Fibroblast of lung (primary cell): ENCODE results near the gene SERF2.

Source experiments
- EZH2 ChIP-seq: IDR thresholded peaks from 2 replicates; pipeline ENCODE4 v1.5.1; 2012; ENCODE audit warnings: low read length, control low read depth, mild to moderate bottlenecking; ENCODE audit errors: missing control alignments
- TF ChIP-seq, protein P1 (sequence below), 2 donors: IDR thresholded peaks in 1 of 2; conservative IDR thresholded peaks in 1 of 2; 1 replicate in 1 of 2; 2 replicates in 1 of 2; pipeline ENCODE4 v1.5.1; 2011 to 2012; ENCODE audit warnings: low read length in 2 of 2, control low read depth in 1 of 2, inconsistent platforms in 1 of 2, low read depth in 1 of 2, mild to moderate bottlenecking in 1 of 2

DNA sequence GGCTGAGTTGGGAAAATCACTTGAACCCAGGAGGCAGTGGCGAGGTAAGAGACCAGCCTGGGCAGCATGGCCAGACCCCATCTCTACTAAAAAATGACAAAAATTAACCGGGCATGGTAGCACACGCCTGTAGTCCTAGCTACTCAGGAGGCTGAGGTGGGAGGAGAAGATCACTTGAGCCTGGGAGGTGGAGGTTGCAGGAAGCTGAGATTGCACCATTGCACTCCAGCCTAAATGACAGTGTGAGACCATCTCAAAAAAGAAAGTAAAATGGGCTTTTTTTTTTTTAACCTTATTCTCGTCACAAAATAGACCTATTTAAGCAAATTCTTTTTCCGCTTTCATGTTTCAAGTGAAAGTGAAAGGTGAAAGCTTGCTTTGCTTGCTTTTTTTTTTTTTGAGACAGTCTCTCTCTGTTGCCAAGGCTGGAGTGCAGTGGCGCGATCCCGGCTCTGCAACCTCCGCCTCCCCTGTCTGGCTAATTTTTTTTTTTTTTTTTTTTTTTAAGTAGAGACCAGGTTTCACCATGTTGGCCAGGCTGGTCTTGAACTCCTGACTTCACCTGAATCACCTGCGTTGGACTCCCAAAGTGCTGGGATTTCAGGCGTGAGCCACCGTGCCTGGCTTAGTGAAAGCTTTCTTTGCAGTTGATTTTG, 42.3 kb upstream of the SERF2 start:
- TF ChIP-seq, protein P1, sequence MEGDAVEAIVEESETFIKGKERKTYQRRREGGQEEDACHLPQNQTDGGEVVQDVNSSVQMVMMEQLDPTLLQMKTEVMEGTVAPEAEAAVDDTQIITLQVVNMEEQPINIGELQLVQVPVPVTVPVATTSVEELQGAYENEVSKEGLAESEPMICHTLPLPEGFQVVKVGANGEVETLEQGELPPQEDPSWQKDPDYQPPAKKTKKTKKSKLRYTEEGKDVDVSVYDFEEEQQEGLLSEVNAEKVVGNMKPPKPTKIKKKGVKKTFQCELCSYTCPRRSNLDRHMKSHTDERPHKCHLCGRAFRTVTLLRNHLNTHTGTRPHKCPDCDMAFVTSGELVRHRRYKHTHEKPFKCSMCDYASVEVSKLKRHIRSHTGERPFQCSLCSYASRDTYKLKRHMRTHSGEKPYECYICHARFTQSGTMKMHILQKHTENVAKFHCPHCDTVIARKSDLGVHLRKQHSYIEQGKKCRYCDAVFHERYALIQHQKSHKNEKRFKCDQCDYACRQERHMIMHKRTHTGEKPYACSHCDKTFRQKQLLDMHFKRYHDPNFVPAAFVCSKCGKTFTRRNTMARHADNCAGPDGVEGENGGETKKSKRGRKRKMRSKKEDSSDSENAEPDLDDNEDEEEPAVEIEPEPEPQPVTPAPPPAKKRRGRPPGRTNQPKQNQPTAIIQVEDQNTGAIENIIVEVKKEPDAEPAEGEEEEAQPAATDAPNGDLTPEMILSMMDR (conservative IDR thresholded peaks at IDR 0.05 in 1 of 2, IDR thresholded peaks at IDR 0.05 in 1 of 2; ENCODE audit: low read depth in 1 of 2, low read length in 2 of 2) = no peak
- TF ChIP-seq EZH2 = no peak
